HEK293 (cell line): ENCODE results near the gene EHMT1.

ENCODE experiments used
- CTCF ChIP-seq: fragments of 450-650 bp; formaldehyde crosslinking; IDR thresholded peaks from 2 replicates; pipeline ENCODE4 v1.5.1; 2016; ENCODE audit warnings: missing biosample characterization, missing genetic modification characterization
- GLI4 ChIP-seq: fragments of 450-650 bp; formaldehyde crosslinking; IDR thresholded peaks from 2 replicates; pipeline ENCODE4 v1.5.1; 2016; ENCODE audit warnings: missing biosample characterization, missing genetic modification characterization
- IKZF3 ChIP-seq: fragments of 450-650 bp; IDR thresholded peaks from 2 replicates; pipeline ENCODE4 v1.5.0; 2018; ENCODE audit warnings: missing biosample characterization, mild to moderate bottlenecking, missing genetic modification characterization, moderate library complexity
- RBAK ChIP-seq: fragments of 450-650 bp; formaldehyde crosslinking; IDR thresholded peaks from 2 replicates; pipeline ENCODE4 v1.5.1; 2016; ENCODE audit warnings: missing biosample characterization, missing genetic modification characterization
- SP3 ChIP-seq: fragments of 450-650 bp; formaldehyde crosslinking; IDR thresholded peaks from 2 replicates; pipeline ENCODE4 v1.5.1; 2016; ENCODE audit warnings: missing biosample characterization, missing genetic modification characterization
- YY1 ChIP-seq: fragments of 450-650 bp; formaldehyde crosslinking; IDR thresholded peaks from 2 replicates; pipeline ENCODE4 v1.5.1; 2018; ENCODE audit warnings: missing biosample characterization, missing genetic modification characterization
- ZBTB11 ChIP-seq: fragments of 450-650 bp; formaldehyde crosslinking; conservative IDR thresholded peaks from 2 replicates; pipeline ENCODE4 v1.5.1; 2016; ENCODE audit warnings: low read depth, missing biosample characterization, missing genetic modification characterization
- ZNF10 ChIP-seq: fragments of 450-650 bp; formaldehyde crosslinking; IDR thresholded peaks from 2 replicates; pipeline ENCODE4 v1.5.1; 2017; ENCODE audit warnings: missing biosample characterization, missing genetic modification characterization
- ZNF24 ChIP-seq: fragments of 450-650 bp; formaldehyde crosslinking; IDR thresholded peaks from 2 replicates; pipeline ENCODE4 v1.5.1; 2016; ENCODE audit warnings: missing biosample characterization, missing genetic modification characterization
- ZNF362 ChIP-seq: fragments of 450-650 bp; formaldehyde crosslinking; IDR thresholded peaks from 2 replicates; pipeline ENCODE4 v1.5.1; 2016; ENCODE audit warnings: missing biosample characterization, missing genetic modification characterization
- ZNF561 ChIP-seq: fragments of 450-650 bp; IDR thresholded peaks from 2 replicates; pipeline ENCODE4 v1.5.1; 2018; ENCODE audit warnings: missing biosample characterization, missing genetic modification characterization, borderline replicate concordance

- TF ChIP-seq CTCF (no peak), RBAK (tag by site-specific recombination) (no peak), ZNF561 (no peak), IKZF3 (tag by site-specific recombination) (no peak), ZNF24 (tag by site-specific recombination) (no peak), ZNF10 (tag by site-specific recombination) (no peak), SP3 (tag by site-specific recombination) (no peak), ZNF362 (tag by site-specific recombination) (no peak), YY1 (tag by site-specific recombination) (no peak), ZBTB11 (tag by site-specific recombination) (no peak), GLI4 (tag by site-specific recombination) (no peak)
Measured at GRCh38 chr9:137750007-137750406, 131.2 kb downstream of the EHMT1 start.
